ENCODE results near the gene HOXA3.

GRCh38 chr7:27102581-27103442 lies 49.6 kb downstream of the HOXA3 start, which contains the start of gene HOXA2:
- no peak for TF ChIP-seq EZH2 (IDR thresholded peaks at IDR 0.05; ENCODE audit: low read length, missing control alignments)
- TF ChIP-seq, protein P1, sequence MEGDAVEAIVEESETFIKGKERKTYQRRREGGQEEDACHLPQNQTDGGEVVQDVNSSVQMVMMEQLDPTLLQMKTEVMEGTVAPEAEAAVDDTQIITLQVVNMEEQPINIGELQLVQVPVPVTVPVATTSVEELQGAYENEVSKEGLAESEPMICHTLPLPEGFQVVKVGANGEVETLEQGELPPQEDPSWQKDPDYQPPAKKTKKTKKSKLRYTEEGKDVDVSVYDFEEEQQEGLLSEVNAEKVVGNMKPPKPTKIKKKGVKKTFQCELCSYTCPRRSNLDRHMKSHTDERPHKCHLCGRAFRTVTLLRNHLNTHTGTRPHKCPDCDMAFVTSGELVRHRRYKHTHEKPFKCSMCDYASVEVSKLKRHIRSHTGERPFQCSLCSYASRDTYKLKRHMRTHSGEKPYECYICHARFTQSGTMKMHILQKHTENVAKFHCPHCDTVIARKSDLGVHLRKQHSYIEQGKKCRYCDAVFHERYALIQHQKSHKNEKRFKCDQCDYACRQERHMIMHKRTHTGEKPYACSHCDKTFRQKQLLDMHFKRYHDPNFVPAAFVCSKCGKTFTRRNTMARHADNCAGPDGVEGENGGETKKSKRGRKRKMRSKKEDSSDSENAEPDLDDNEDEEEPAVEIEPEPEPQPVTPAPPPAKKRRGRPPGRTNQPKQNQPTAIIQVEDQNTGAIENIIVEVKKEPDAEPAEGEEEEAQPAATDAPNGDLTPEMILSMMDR (conservative IDR thresholded peaks at IDR 0.05 in 1 of 2, IDR thresholded peaks at IDR 0.05 in 1 of 2; ENCODE audit: low read depth in 1 of 2, low read length in 2 of 2), result no peak

Data from fibroblast of lung (primary cell).